ENCODE measurements around the gene LIPI. TPM values are rescaled to one million over a fixed set of nuclear protein-coding genes. Genes with fewer than 3 reads are reported as not detected.

Gene LIPI
- total RNA-seq, 1 experiment from 2014 or later = not detected

DNA sequence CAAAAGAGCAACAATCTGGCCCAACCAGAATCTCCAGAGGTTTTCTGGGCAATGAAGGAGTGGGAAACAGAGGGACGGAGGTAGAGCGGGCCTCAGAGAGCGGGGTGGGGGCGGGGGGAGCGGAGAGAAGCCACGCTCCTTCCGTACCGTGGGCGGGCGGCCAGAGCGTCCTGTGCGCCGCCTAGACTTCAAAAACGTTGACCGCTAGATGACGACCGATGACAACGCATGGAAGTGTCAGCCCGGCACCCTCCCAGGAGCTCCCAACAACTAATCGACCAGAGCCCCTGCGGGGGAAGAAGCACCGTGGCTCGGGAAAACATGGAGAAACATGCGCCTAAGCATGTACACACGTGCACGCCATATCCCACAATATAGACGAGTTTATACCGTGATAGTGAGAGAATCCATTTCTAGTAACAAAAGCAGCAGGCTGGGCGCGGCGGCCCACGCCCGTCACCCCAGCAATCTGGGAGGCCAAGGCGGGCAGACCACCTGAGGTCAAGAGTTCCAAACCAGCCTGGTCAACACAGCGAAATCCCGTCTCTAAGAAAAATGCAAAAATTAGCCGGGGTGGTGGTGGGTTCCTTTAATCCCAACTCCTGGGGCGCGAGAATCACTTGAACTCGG is 131.9 kb downstream of the LIPI start:
- no peaks in the 10 kb centered on the region for H3F3A ChIP-seq (ENCODE audit: low read length, unreplicated experiment)
- DNase-seq (no peak), ATAC-seq (no peak)
- H4K20me1 ChIP-seq (ENCODE audit: low read length) = no peaks in the 10 kb centered on the region
- no peak overlapping the region for H3K27ac ChIP-seq (ENCODE audit: low read length)
- ChIA-PET CTCF (no interaction called here), POLR2A (ENCODE audit: unreplicated experiment) (no interaction called here)
- TF ChIP-seq CTCF (conservative IDR thresholded peaks at IDR 0.05; ENCODE audit: low read depth, low read length) = no peak
- TF ChIP-seq EZH2phosphoT487 (IDR thresholded peaks at IDR 0.05; ENCODE audit: borderline replicate concordance, low read length) = no peak
- no peak for TF ChIP-seq EZH2 (IDR thresholded peaks at IDR 0.05; ENCODE audit: low read length, unreplicated experiment)
- H3K9ac ChIP-seq (ENCODE audit: low read length) = no peak overlapping the region
- H3K4me1 ChIP-seq (ENCODE audit: insufficient read depth, low read length) = no peaks in the 10 kb centered on the region
- no peaks in the 10 kb centered on the region for H3K9me3 ChIP-seq (ENCODE audit: low read length)
- intact Hi-C loops (cut with micrococcal nuclease) = no loop called here
- H3K9me2 ChIP-seq (replicated peaks; ENCODE audit: low read length) = no peaks in the 10 kb centered on the region
- no peak overlapping the region for H3K4me3 ChIP-seq (ENCODE audit: low read length)
- no peaks in the 10 kb centered on the region for H3K27me3 ChIP-seq (ENCODE audit: low read length)
- H3K36me3 ChIP-seq (ENCODE audit: low read depth, low read length) = no peaks in the 10 kb centered on the region
- H3K79me2 ChIP-seq (ENCODE audit: low read length) = no peaks in the 10 kb centered on the region
- no peak overlapping the region for H2AFZ ChIP-seq (ENCODE audit: low read length)
- no TSS peak for BruUV-seq (replicated peaks)
- H3K4me2 ChIP-seq (ENCODE audit: low read length) = no peak overlapping the region

GRCh38 chr21:14076143-14076806 is 134.5 kb downstream of the LIPI start:
- CTCF ChIA-PET = no interaction called here
- TF ChIP-seq CTCF (conservative IDR thresholded peaks at IDR 0.05; ENCODE audit: low read depth, low read length) (no peak), EZH2 (IDR thresholded peaks at IDR 0.05; ENCODE audit: low read length, unreplicated experiment) (no peak), EZH2phosphoT487 (IDR thresholded peaks at IDR 0.05; ENCODE audit: borderline replicate concordance, low read length) (no peak)
- no peak overlapping the region for H3K9ac ChIP-seq (ENCODE audit: low read length)
- ATAC-seq (no peak), DNase-seq (no peak)
- no peaks in the 10 kb centered on the region for H3K27me3 ChIP-seq (ENCODE audit: low read length)
- POLR2A ChIA-PET (ENCODE audit: unreplicated experiment) = no interaction called here
- no TSS peak for BruUV-seq (replicated peaks)
- no peak overlapping the region for H3K4me2 ChIP-seq (ENCODE audit: low read length)
- H3K79me2 ChIP-seq (ENCODE audit: low read length) = no peaks in the 10 kb centered on the region
- intact Hi-C loops (cut with micrococcal nuclease) = no loop called here
- H3K4me1 ChIP-seq (ENCODE audit: insufficient read depth, low read length) = no peaks in the 10 kb centered on the region
- H3F3A ChIP-seq (ENCODE audit: low read length, unreplicated experiment) = no peaks in the 10 kb centered on the region
- no peaks in the 10 kb centered on the region for H3K9me2 ChIP-seq (replicated peaks; ENCODE audit: low read length)
- H3K36me3 ChIP-seq (ENCODE audit: low read depth, low read length) = no peaks in the 10 kb centered on the region
- H3K27ac ChIP-seq (ENCODE audit: low read length) = no peak overlapping the region
- no peaks in the 10 kb centered on the region for H4K20me1 ChIP-seq (ENCODE audit: low read length)
- H3K4me3 ChIP-seq (ENCODE audit: low read length) = no peak overlapping the region
- no peak overlapping the region for H2AFZ ChIP-seq (ENCODE audit: low read length)
- no peaks in the 10 kb centered on the region for H3K9me3 ChIP-seq (ENCODE audit: low read length)
